Heart right ventricle (tissue), 16 donors: ENCODE data around the gene DNAH17. TPM values are rescaled to one million over a fixed set of nuclear protein-coding genes. Genes with fewer than 3 reads are reported as not detected.

ENCODE experiments used
- ATAC-seq, 8 donors: fragments of 200-7000 bp; cut with Tn5 transposase; one replicate each; pipeline ENCODE4 v1.9.1; 2020; ENCODE audit warnings: mild to moderate bottlenecking in 8 of 8, moderate library complexity in 8 of 8, moderate number of reproducible peaks in 1 of 8
- DNase-seq, 2 donors: peaks; one replicate each; pipeline ENCODE4 v3.0.0-alpha.2; 2020
- H3K27ac ChIP-seq, 10 donors: fragments of 200-600 bp; sonication (generic) in 2 of 10; one replicate each; pipeline versions ENCODE4 v1.5.0 to v1.8.0; 2020 to 2022; ENCODE audit warnings: mild to moderate bottlenecking in 3 of 10
- H3K27me3 ChIP-seq, 7 donors: fragments of 200-600 bp; one replicate each; pipeline ENCODE4 v1.8.0; 2021 to 2022; ENCODE audit warnings: mild to moderate bottlenecking in 2 of 7
- H3K36me3 ChIP-seq, 9 donors: fragments of 200-600 bp; sonication (generic) in 1 of 9; one replicate each; pipeline versions ENCODE4 v1.5.0 to v1.8.0; 2020 to 2022; ENCODE audit warnings: mild to moderate bottlenecking in 2 of 9
- H3K4me1 ChIP-seq, 9 donors: fragments of 200-600 bp; sonication (generic) in 1 of 9; one replicate each; pipeline versions ENCODE4 v1.5.0 to v1.8.0; 2020 to 2022; ENCODE audit warnings: mild to moderate bottlenecking in 4 of 9
- H3K4me3 ChIP-seq, 10 donors: fragments of 200-600 bp; sonication (generic) in 2 of 10; one replicate each; pipeline versions ENCODE4 v1.5.0 to v1.8.0; 2020 to 2022; ENCODE audit warnings: mild to moderate bottlenecking in 7 of 10, moderate library complexity in 2 of 10
- H3K9me3 ChIP-seq, 11 donors: fragments of 200-600 bp in 10 of 11; sonication (generic) in 2 of 11; one replicate each; pipeline versions ENCODE4 v1.5.0 to v1.8.0; 2013 to 2022; ENCODE audit warnings: mild to moderate bottlenecking in 2 of 11, control low read depth in 1 of 11, moderate library complexity in 1 of 11
- WGBS, 2 donors: extraction: QIAGEN DNeasy Blood & Tissue Kit; methylation state at CpG; one replicate each; pipeline ENCODE4 v1.1.7; 2013; ENCODE audit warnings: inconsistent platforms in 1 of 2; 5-methylcytosine and 5-hydroxymethylcytosine counted together
- intact Hi-C, 10 donors: fragments of 100-400 bp; cut with DNase I; formaldehyde crosslinking; loops; one replicate each; pipeline versions ENCODE4 v1.11.1 to v1.14.2; 2022
- polyA plus RNA-seq, 2 donors: library from polyadenylated mRNA; stranded (reverse); fragments of 200-250 nt; gene quantifications; one replicate each; pipeline ENCODE4 v1.2.3, GENCODE V29; 2013
- total RNA-seq, 10 donors: library from RNA; stranded (reverse); fragmentation: NEBNext Ultra II Directional in 3 of 10; extraction: Animal tissue kit (Norgen Biotek cat#: 25700) in 3 of 10; gene quantifications; one replicate each; pipeline versions ENCODE4 v1.2.1 to v1.2.4, GENCODE V29; 2021 to 2023
- TF ChIP-seq, protein P1 (sequence below), 9 donors: fragments of 200-600 bp; sonication (generic) in 2 of 9; IDR thresholded peaks; one replicate each; pipeline versions ENCODE4 v1.5.0 to v1.8.0; 2021 to 2022; ENCODE audit warnings: antibody characterized with exemption in 9 of 9, mild to moderate bottlenecking in 5 of 9, moderate library complexity in 1 of 9
- donor health status: Arrhythmogenic right ventricular cardiomyopathy.
- donor health status: ischemic (EF 13 %, LVEDD 7.1; RV severe dilation, severe dysfunction).
- donor health status: healthy with polysubstance abuse.
- donor health status: DM: no; HTN: yes; CAD: no.
- donor health status: DM: no; HTN: no; CAD: no.
- donor health status: ischemic (EF 25% LVEDD 6.9; RV normal size, moderate dysfunction).
- donor health status: ischemic (EF 25% LVEDD 5.7; RV mildly dilated, moderate dysfunction).
- donor health status: healthy.
- donor health status: DM: yes; HTN: yes; CAD: no.
- donor health status: Ischemic cardiomyopathy.
- donor health status: ischemic (EF 35%, LVEDD 5.7; RV mildly dilated, moderate dysfunction).
- donor health status: nonischemic (EF 11% LVEDD 7.7; RV severe dilation, severe dysfunction).
- donor health status: DM: yes; HTN: yes; CAD: no.
- donor health status: PGD.
- donor health status: ischemic (EF 29% LVEDD 5.4; RV normal size, mild dysfunction).
- donor health status: nonischemic (EF 23%, LVEDD 6.1; RV moderate dilation, normal function).

The DNAH17 gene
- total and polyA plus RNA-seq, 12 donors, result 0.05 to 0.30 (median 0.09) TPM; not detected in 4

DNA sequence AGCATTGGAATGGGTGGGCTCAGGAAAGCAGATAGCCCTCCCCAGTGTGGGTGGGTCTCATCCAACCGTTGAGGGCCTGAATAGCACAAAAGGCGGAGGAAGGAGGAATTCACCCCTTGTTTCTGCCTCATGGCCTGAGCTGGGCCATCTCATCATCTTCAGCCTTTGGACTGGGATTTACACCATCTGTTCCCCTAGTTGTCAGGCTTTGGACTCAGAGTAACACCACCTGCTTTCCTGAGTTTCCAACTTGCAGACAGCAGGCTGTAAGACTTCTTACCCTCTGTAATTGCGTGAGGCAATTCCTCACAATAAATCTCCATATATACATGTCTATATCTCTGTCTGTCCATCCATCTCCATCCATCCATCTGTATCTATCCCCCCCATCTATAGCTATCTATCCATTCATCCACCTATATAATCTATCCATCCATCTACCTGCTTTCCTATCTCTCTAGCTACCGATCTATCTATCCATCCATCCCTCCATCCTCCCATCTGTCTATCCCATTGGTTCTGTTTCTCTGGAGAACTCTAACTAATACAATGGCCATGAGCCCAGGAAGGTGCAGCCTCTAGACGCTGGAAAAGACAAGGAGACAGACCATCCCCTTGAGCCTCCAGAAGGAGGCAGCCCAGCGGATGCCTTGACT lies 21.3 kb downstream of the DNAH17 start:
- H3K9me3 ChIP-seq, result peaks cover 0 to 2% (median 0%) of the 10 kb centered on the region in 11 donors
- intact Hi-C loops, result no loop called here
- H3K36me3 ChIP-seq, result no peaks in the 10 kb centered on the region
- no peak overlapping the region for H3K4me3 ChIP-seq
- H3K27ac ChIP-seq, result no peak overlapping the region
- peaks cover 0 to 9% (median 0%) of the 10 kb centered on the region in 9 donors for H3K4me1 ChIP-seq
- 83 to 85% methylated on average over 6 of the region's 6 CpGs for WGBS, 2 donors
- H3K27me3 ChIP-seq, result no peaks in the 10 kb centered on the region
- no peak for DNase-seq
- TF ChIP-seq, protein P1, sequence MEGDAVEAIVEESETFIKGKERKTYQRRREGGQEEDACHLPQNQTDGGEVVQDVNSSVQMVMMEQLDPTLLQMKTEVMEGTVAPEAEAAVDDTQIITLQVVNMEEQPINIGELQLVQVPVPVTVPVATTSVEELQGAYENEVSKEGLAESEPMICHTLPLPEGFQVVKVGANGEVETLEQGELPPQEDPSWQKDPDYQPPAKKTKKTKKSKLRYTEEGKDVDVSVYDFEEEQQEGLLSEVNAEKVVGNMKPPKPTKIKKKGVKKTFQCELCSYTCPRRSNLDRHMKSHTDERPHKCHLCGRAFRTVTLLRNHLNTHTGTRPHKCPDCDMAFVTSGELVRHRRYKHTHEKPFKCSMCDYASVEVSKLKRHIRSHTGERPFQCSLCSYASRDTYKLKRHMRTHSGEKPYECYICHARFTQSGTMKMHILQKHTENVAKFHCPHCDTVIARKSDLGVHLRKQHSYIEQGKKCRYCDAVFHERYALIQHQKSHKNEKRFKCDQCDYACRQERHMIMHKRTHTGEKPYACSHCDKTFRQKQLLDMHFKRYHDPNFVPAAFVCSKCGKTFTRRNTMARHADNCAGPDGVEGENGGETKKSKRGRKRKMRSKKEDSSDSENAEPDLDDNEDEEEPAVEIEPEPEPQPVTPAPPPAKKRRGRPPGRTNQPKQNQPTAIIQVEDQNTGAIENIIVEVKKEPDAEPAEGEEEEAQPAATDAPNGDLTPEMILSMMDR (IDR thresholded peaks at IDR 0.05), result no peak
- no peak for ATAC-seq

DNA sequence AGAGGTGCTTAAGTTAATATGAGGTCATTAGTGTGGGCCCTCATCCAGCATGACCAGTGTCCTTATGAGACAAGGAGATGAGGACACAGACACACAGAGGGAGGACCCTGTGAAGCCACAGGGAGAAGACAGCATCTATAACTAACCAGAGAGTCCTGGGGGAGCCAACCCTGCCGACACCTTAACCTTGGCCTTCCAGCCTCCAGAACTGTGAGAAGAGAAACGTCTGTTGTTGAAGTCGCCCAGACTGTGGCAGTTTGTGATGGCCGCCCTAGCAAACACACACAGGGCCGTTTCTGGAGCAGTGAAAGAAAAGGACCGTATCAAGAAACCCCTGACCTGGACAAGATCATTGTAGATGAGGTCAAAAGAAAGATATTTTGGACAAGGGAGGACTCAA lies 26.7 kb downstream of the DNAH17 start:
- Histone ChIP-seq H3K27ac (no peak overlapping the region), H3K36me3 (no peaks in the 10 kb centered on the region), H3K4me1 (no peaks in the 10 kb centered on the region), H3K4me3 (no peak overlapping the region), H3K27me3 (no peaks in the 10 kb centered on the region), H3K9me3 (peaks cover 0 to 34% (median 0%) of the 10 kb centered on the region in 11 donors)
- TF ChIP-seq, protein P1 (IDR thresholded peaks at IDR 0.05), result no peak
- no peak for DNase-seq
- WGBS, 2 donors, result 86 to 87% methylated on average over 6 of the region's 6 CpGs
- no peak for ATAC-seq
- intact Hi-C loops, result no loop called here

DNA sequence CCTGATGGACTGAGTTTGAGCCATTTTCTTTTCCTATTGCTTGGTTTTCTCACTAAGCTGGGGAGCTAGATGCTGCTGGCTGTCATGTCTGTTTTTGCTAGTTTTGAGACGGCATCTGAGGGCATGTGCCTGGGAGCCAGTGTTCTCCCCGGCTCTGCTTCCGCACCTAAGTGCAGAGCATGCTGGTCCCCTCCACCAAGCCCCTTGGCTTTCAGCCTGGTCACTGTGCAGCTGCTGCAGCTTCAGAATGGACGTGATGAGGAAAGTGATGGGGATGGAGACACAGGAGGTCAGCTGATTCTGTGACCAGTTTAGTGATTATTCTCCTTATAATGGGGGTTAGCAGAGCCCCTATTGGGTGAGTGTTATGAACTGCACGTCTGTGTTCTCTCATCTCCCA lies 28.5 kb downstream of the DNAH17 start:
- Histone ChIP-seq H3K27me3 (no peaks in the 10 kb centered on the region), H3K36me3 (no peaks in the 10 kb centered on the region), H3K4me1 (no peaks in the 10 kb centered on the region), H3K9me3 (peaks cover 0 to 34% (median 0%) of the 10 kb centered on the region in 11 donors), H3K27ac (no peak overlapping the region), H3K4me3 (no peak overlapping the region)
- no peak for DNase-seq
- TF ChIP-seq, protein P1 (IDR thresholded peaks at IDR 0.05), result no peak
- no peak for ATAC-seq
- 78 to 84% methylated on average over 5 of the region's 5 CpGs for WGBS, 2 donors
- intact Hi-C loops, result loop anchor here in 1 of 10 donors (5.0 kb wide), 1 partner anchor 701 kb away; no protein-coding TSS in a partner anchor

DNA sequence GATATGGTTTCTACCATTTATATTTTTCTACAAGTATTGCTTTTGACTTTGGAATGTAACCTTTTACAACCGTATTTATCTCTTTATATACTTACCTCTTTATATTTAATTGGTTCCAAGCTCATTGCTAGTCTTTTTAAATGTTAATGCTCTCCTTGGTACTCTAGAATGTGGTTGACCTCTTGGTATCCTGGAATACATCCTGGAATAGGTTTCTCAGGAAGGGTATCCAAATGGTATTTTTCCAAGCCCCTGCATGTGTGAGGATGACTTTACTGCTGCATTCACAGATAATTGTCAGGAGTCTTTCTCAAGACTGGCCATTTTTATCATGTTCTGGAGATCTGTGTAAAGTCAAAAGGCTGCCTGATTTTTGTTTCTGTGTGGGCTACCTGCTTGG lies 30.2 kb downstream of the DNAH17 start:
- TF ChIP-seq, protein P1 (IDR thresholded peaks at IDR 0.05), result no peak
- WGBS, 2 donors, result 81 to 93% methylated on average over 1 of the region's 1 CpG
- Histone ChIP-seq H3K9me3 (peaks cover 0 to 34% (median 0%) of the 10 kb centered on the region in 11 donors), H3K36me3 (no peaks in the 10 kb centered on the region), H3K4me3 (no peak overlapping the region), H3K27me3 (no peaks in the 10 kb centered on the region), H3K4me1 (peaks cover 0 to under 1% (median 0%) of the 10 kb centered on the region in 9 donors), H3K27ac (no peak overlapping the region)
- intact Hi-C loops, result loop anchor here in 1 of 10 donors (5.0 kb wide), 1 partner anchor 700 kb away; no protein-coding TSS in a partner anchor
- DNase-seq (no peak), ATAC-seq (no peak)
